Measurements from ENCODE around the gene WDR54.
A peak's percentile ranks its signal among the peaks of the same experiment; 100 is the strongest.
"Not testable (repeated sequence)": the region's sequence is repeated elsewhere in the genome, so short reads cannot be mapped to it uniquely, and the experiment has no call there.

Gene WDR54

DNA sequence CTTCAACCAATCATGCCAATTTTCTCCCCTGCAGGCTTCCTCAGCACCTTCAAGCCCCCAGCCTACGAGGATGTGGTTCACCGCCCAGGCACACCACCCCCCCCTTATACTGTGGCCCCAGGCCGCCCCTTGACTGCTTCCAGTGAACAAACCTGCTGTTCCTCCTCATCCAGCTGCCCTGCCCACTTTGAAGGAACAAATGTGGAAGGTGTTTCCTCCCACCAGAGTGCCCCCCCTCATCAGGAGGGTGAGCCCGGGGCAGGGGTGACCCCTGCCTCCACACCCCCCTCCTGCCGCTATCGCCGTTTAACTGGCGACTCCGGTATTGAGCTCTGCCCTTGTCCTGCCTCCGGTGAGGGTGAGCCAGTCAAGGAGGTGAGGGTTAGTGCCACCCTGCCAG, 38.7 kb downstream of the WDR54 start:
- not testable (repeated sequence) for H3K27ac ChIP-seq (ENCODE audit: low read length); H3K9ac ChIP-seq (ENCODE audit: low read length); H3K9me3 ChIP-seq (ENCODE audit: control insufficient read depth, low read depth, low read length); H3K4me1 ChIP-seq (ENCODE audit: control insufficient read depth, low read depth, low read length); H3K27me3 ChIP-seq (ENCODE audit: control insufficient read depth, insufficient read depth, low read length); H3K4me3 ChIP-seq (ENCODE audit: low read length)
- H3K36me3 ChIP-seq (ENCODE audit: control insufficient read depth, low read depth, low read length) = peaks cover 24% of the 10 kb centered on the region

DNA sequence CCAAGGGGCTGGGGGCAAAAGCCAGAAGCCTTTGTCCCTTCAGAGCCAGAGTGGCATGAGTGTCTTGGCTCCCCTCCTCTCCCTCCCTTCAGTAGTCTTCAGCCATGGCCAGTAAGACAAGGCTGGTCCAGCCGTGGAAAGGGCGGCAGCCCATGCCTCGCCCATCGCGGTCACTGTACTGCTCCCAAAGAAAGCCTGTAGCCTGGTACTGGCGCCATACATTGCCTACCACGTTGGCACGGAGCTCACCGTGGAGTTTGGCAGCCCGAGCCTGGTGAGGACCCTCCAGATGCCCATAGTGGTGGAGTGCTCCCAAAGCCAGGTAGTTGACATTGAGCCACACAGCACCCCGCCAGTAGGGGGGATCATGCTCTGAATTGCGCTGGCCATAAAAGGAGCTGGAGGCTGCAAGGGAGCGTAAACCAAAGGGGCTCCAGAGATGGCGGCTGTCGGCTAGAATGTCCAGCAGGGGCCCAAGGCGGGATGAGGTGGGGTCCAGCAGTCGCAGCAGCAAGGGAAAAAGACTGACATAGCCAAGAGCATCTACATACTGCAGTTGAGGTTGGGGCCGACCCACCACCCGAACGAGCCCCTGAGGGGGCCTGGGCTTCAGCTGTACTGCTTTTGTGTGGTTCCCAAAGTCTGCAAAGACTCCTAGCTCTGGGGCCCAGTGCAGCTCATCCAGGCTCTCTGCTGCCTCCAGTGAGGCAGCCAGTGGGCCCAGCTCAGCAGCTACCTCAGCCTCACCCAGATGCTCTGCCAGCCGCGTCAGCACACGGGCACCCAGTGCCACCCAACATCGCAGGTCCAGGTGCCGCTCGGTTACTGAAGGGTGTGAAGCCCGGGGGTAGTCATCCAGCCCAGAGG, 39.9 kb downstream of the WDR54 start:
- Histone ChIP-seq H3K9me3 (ENCODE audit: control insufficient read depth, low read depth, low read length) (no peaks in the 10 kb centered on the region), H3K4me3 (ENCODE audit: low read length) (no peak overlapping the region), H3K36me3 (ENCODE audit: control insufficient read depth, low read depth, low read length) (peaks cover 24% of the 10 kb centered on the region), H3K4me1 (ENCODE audit: control insufficient read depth, low read depth, low read length) (peaks cover 5% of the 10 kb centered on the region), H3K9ac (ENCODE audit: low read length) (no peak overlapping the region), H3K27me3 (ENCODE audit: control insufficient read depth, insufficient read depth, low read length) (no peaks in the 10 kb centered on the region), H3K27ac (ENCODE audit: low read length) (no peak overlapping the region)

DNA sequence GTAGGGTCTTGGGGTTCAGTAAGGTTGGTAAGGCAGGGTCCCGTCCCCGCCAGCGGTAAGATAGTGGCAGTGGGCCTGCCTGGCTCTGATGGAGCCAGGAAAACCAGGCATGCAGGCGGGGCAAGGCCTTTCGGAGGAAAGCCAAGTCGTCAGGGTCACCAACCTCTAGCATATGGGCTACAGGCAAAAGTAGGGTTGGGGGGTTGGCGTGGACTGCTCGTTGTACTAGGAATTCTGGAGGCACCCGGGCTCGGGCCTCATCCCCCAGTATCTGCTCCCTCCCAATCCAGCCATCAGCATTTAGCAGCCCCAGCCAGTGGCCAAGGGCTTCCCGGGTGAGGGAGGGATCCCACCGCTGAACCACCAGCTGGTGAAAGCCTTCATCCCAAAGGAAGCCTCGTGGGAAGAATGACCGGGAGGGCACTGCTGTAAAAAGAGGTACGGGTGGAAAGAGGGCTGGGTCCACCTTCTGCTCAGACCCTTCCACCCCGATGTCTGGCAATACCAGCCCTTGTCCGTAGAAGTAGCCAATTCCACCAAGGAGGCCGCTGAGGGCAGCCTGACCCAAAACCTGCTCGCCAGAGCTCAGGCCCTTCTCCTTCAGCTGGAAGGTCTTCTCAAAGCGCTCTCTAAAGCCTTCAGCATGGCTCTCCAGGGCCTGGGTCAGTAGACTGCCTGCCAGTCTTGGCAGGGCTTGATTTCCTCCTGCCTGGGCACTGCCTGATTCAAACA, 40.7 kb downstream of the WDR54 start:
- Histone ChIP-seq H3K9ac (ENCODE audit: low read length) (no peak overlapping the region), H3K9me3 (ENCODE audit: control insufficient read depth, low read depth, low read length) (no peaks in the 10 kb centered on the region), H3K4me3 (ENCODE audit: low read length) (no peak overlapping the region), H3K36me3 (ENCODE audit: control insufficient read depth, low read depth, low read length) (peaks cover 24% of the 10 kb centered on the region), H3K4me1 (ENCODE audit: control insufficient read depth, low read depth, low read length) (no peaks in the 10 kb centered on the region), H3K27me3 (ENCODE audit: control insufficient read depth, insufficient read depth, low read length) (no peaks in the 10 kb centered on the region), H3K27ac (ENCODE audit: low read length) (no peak overlapping the region)

DNA sequence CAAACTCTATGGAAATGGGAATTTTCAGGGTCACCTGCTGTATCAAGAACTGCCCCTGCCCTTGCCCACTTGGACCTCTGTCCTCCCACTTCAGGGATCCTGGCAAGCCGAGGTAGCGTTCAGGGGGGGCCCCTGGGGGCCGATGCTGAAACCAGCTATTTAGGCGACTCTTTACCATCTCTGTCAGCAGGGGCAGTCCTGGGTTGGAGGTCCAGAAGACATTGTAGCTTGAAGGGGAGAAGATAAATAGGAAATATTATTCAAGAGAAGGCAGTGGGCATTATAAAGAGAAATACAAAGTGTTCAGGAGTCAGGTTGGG, 41.2 kb downstream of the WDR54 start:
- H3K4me1 ChIP-seq (ENCODE audit: control insufficient read depth, low read depth, low read length) = no peaks in the 10 kb centered on the region
- H3K27me3 ChIP-seq (ENCODE audit: control insufficient read depth, insufficient read depth, low read length) = no peaks in the 10 kb centered on the region
- H3K27ac ChIP-seq (ENCODE audit: low read length) = no peak overlapping the region
- H3K9ac ChIP-seq (ENCODE audit: low read length) = no peak overlapping the region
- peaks cover 24% of the 10 kb centered on the region for H3K36me3 ChIP-seq (ENCODE audit: control insufficient read depth, low read depth, low read length)
- no peaks in the 10 kb centered on the region for H3K9me3 ChIP-seq (ENCODE audit: control insufficient read depth, low read depth, low read length)
- H3K4me3 ChIP-seq (ENCODE audit: low read length) = no peak overlapping the region

DNA sequence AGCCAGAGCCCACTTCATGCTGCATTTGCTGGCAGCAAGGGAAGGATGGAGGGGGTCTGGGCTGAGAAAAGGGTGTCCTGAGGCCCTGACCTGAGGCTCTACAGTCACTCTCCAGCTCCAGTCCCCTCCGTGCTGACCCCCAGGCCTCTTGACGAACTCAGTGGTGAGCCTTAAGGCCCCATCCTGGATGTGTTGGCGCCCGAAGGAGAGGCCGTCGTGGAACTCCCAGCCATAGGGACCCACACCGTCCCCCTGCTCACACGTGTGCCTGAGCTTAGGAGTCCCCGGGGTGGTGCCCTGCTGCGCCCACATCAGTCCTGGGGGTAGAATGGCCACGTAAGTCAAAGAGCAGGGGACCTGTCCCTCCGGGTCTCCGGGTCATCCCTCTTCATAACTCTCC, 42.9 kb downstream of the WDR54 start:
- H3K4me1 ChIP-seq (ENCODE audit: control insufficient read depth, low read depth, low read length) = no peaks in the 10 kb centered on the region
- no peaks in the 10 kb centered on the region for H3K27me3 ChIP-seq (ENCODE audit: control insufficient read depth, insufficient read depth, low read length)
- H3K9ac ChIP-seq (ENCODE audit: low read length) = peak overlapping the region; percentile 60
- H3K9me3 ChIP-seq (ENCODE audit: control insufficient read depth, low read depth, low read length) = no peaks in the 10 kb centered on the region
- no peak overlapping the region for H3K27ac ChIP-seq (ENCODE audit: low read length)
- H3K36me3 ChIP-seq (ENCODE audit: control insufficient read depth, low read depth, low read length) = peaks cover 24% of the 10 kb centered on the region
- H3K4me3 ChIP-seq (ENCODE audit: low read length) = peak overlapping the region; percentile 84

DNA sequence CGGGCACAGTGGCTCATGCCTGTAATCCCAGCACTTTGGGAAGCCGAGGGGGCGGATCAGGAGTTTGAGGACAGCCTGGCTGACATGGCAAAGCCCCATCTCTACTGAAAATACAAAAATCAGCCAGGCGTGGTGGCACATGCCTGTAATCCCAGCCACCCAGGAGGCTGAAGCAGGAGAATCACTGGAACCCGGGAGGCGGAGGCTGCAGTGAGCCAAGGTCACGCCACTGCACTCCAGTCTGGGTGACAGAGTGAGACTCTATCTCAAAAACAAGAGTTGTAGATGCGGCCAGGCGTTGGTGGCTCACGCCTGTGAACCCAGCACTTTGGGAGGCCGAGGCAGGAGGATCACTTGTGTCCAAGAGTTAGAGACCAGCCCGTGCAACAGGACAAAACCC, 49.2 kb downstream of the WDR54 start:
- not testable (repeated sequence) for H3K9me3 ChIP-seq (ENCODE audit: control insufficient read depth, low read depth, low read length); H3K4me1 ChIP-seq (ENCODE audit: control insufficient read depth, low read depth, low read length); H3K9ac ChIP-seq (ENCODE audit: low read length); H3K27me3 ChIP-seq (ENCODE audit: control insufficient read depth, insufficient read depth, low read length); H3K27ac ChIP-seq (ENCODE audit: low read length); H3K4me3 ChIP-seq (ENCODE audit: low read length)
- H3K36me3 ChIP-seq (ENCODE audit: control insufficient read depth, low read depth, low read length) = peaks cover 16% of the 10 kb centered on the region

DNA sequence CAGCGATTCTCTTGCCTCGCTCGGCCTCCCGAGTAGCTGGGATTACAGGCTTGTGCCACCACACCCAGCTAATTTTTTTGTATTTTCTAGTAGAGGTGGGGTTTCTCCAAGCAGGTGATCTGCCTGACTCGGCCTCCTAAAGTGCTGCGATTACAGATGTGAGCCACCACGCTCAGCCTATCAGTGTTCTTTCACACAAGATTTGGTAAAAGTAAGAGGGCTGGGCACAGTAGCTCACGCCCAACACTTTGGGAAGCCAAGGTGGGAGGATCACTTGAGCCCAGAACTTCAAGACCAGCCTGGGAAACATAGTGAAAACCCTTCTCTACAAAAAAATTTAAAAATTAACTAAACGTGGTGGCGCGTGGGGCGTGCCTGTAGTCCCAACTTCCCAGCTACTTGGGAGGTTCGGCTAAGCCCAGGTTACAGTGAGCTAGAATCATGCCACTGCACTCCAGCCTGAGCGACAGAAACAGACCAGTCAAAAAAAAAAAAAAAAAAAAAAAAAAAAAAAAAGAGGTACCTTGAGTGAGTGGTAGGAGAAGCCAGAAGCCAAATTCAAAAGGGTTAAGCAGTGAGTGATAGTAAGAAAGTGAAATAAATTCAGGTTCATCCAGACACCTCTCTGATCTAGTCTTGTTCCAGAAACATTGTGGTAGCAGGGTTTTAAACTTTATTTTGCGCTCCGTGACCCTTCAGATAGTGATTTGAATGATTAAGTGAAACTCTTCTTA, 50.0 kb downstream of the WDR54 start:
- Histone ChIP-seq H3K27me3 (ENCODE audit: control insufficient read depth, insufficient read depth, low read length) (no peaks in the 10 kb centered on the region), H3K27ac (ENCODE audit: low read length) (no peak overlapping the region), H3K9me3 (ENCODE audit: control insufficient read depth, low read depth, low read length) (no peaks in the 10 kb centered on the region), H3K36me3 (ENCODE audit: control insufficient read depth, low read depth, low read length) (peaks cover 17% of the 10 kb centered on the region), H3K4me3 (ENCODE audit: low read length) (peak overlapping the region; percentile 99), H3K9ac (ENCODE audit: low read length) (peak overlapping the region; percentile 81), H3K4me1 (ENCODE audit: control insufficient read depth, low read depth, low read length) (peaks cover 4% of the 10 kb centered on the region)

DNA sequence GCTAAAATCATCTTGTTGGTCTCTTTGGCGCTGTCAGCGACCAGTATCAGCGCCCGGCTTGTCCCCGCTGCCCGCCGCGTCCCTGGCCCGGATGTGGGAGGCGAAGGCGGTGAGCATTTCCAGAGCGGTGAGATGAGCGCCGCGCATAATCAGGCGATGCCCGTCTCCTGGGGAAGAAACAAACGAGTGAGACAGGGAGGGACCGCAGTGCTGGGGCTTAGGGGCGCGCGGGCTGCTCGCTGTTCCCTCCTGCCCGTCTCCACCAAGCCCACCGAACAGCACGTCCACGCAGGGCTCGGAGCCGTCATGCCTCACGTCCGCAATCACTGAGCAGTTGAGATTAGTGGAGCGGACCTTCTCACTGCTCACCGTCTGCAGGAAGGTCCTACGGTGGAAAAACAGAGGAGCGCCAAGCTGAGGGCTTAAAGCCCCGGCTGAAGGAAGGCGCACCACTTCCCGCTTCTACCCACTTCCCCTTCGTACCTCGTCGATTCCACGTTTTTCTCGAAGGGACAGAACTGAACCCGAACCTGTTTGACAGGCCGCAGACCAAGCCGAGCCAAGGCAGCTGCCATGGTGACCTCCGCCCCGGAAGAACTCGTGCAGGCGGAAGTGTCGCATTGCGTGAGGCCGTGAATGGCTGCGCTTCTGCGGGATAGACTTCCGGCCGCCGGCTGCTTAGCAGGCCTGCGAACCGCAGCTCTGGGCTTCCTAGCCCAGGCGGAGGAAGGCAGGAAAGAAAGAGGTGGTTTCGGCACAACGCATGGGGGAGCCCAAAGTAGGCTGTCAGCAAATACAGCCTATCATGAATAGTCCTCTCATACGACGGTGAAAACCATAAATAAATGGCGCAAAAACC, 50.8 kb downstream of the WDR54 start, which contains the start of gene MRPL53:
TSS of gene MRPL53 (minus strand) at position 595 of the 859 bp plus-strand sequence. CDS start at position 575, 20 bp downstream.
- Histone ChIP-seq H3K27me3 (ENCODE audit: control insufficient read depth, insufficient read depth, low read length) (no peaks in the 10 kb centered on the region), H3K36me3 (ENCODE audit: control insufficient read depth, low read depth, low read length) (peaks cover 17% of the 10 kb centered on the region), H3K9me3 (ENCODE audit: control insufficient read depth, low read depth, low read length) (no peaks in the 10 kb centered on the region), H3K4me3 (ENCODE audit: low read length) (peak within 1 kb of the TSS; percentile 99), H3K27ac (ENCODE audit: low read length) (peak within 1 kb of the TSS; percentile 95), H3K9ac (ENCODE audit: low read length) (peak within 1 kb of the TSS; percentile 81), H3K4me1 (ENCODE audit: control insufficient read depth, low read depth, low read length) (peaks cover 4% of the 10 kb centered on the region)

DNA sequence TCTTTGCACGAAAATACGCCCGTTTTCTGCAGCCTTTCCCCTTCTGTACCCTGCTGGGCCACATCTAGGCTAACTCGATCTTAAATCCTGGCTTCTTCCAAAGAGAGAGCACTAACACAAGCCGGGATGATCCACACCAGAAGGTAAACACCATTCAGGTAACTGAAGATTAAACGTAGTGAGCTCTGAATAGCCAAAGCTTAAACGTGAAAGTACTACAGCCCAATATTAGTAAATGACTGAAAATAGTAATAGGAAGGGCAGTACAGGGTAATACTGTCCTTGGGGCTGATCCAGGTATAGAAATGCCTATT, 51.4 kb downstream of the WDR54 start:
- Histone ChIP-seq H3K9ac (ENCODE audit: low read length) (peak overlapping the region; percentile 81), H3K36me3 (ENCODE audit: control insufficient read depth, low read depth, low read length) (peaks cover 17% of the 10 kb centered on the region), H3K9me3 (ENCODE audit: control insufficient read depth, low read depth, low read length) (no peaks in the 10 kb centered on the region), H3K4me3 (ENCODE audit: low read length) (peak overlapping the region; percentile 99), H3K4me1 (ENCODE audit: control insufficient read depth, low read depth, low read length) (peaks cover 4% of the 10 kb centered on the region), H3K27ac (ENCODE audit: low read length) (peak overlapping the region; percentile 95), H3K27me3 (ENCODE audit: control insufficient read depth, insufficient read depth, low read length) (no peaks in the 10 kb centered on the region)

DNA sequence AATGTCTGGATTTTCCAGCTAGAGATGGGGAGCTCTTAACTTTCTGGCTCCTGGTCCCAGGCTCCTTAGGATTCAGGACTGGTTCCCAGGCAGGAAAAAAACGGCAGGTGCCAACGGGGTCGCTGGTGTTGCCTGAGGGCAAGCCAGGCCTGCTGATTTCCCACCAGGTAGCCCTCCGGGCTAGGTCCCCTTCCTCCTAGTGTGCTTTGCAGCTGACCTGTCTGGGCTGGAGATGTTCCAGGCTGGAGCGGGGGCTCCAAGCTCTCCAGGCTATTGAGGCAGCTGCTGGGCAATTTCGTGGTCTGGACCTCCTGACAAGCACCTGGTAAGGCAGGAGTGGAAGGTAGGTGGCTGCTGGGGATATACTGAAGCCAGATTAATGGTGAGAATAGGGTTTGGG, 53.0 kb downstream of the WDR54 start:
- peaks cover 17% of the 10 kb centered on the region for H3K36me3 ChIP-seq (ENCODE audit: control insufficient read depth, low read depth, low read length)
- no peak overlapping the region for H3K9ac ChIP-seq (ENCODE audit: low read length)
- H3K9me3 ChIP-seq (ENCODE audit: control insufficient read depth, low read depth, low read length) = no peaks in the 10 kb centered on the region

DNA sequence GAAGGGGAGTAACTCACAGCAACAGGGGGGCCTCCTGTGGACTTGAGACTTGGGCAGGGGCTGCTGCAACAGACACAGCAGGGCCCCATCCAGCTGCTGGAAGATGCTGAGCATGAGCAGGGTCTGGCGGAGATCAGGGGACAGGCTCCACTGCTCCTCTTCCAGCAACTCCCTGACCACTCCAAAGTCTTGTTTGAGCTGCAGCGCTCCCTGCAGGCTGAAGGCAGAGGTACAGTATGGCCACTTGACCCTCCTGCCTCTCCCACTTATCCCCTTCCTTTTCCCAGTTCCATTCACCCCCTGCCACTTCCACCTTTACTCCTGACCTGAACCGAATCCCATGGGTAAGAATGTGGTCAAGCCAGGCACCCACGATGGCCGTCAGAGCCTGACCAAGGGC, 53.4 kb downstream of the WDR54 start:
- no peaks in the 10 kb centered on the region for H3K9me3 ChIP-seq (ENCODE audit: control insufficient read depth, low read depth, low read length)
- H3K27ac ChIP-seq (ENCODE audit: low read length) = no peak overlapping the region
- H3K4me3 ChIP-seq (ENCODE audit: low read length) = no peak overlapping the region
- peaks cover 18% of the 10 kb centered on the region for H3K36me3 ChIP-seq (ENCODE audit: control insufficient read depth, low read depth, low read length)
- no peaks in the 10 kb centered on the region for H3K27me3 ChIP-seq (ENCODE audit: control insufficient read depth, insufficient read depth, low read length)
- H3K9ac ChIP-seq (ENCODE audit: low read length) = no peak overlapping the region
- H3K4me1 ChIP-seq (ENCODE audit: control insufficient read depth, low read depth, low read length) = peaks cover 4% of the 10 kb centered on the region

More for the DNA sequence above, 53.0 kb downstream of the WDR54 start:
- Histone ChIP-seq H3K4me3 (ENCODE audit: low read length) (no peak overlapping the region), H3K27me3 (ENCODE audit: control insufficient read depth, insufficient read depth, low read length) (no peaks in the 10 kb centered on the region), H3K4me1 (ENCODE audit: control insufficient read depth, low read depth, low read length) (peaks cover 4% of the 10 kb centered on the region), H3K27ac (ENCODE audit: low read length) (no peak overlapping the region)

Measured in iPS-18a (cell line).